ENCODE data around the gene RAD21L1.

- no peak for TF ChIP-seq GABPA (IDR thresholded peaks at IDR 0.05 in 1 of 2, conservative IDR thresholded peaks at IDR 0.05 in 1 of 2)
- TF ChIP-seq RXRA (IDR thresholded peaks at IDR 0.05) = no peak
- TF ChIP-seq, protein P1, sequence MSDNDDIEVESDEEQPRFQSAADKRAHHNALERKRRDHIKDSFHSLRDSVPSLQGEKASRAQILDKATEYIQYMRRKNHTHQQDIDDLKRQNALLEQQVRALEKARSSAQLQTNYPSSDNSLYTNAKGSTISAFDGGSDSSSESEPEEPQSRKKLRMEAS (IDR thresholded peaks at IDR 0.05) = no peak
- TF ChIP-seq, protein P2, sequence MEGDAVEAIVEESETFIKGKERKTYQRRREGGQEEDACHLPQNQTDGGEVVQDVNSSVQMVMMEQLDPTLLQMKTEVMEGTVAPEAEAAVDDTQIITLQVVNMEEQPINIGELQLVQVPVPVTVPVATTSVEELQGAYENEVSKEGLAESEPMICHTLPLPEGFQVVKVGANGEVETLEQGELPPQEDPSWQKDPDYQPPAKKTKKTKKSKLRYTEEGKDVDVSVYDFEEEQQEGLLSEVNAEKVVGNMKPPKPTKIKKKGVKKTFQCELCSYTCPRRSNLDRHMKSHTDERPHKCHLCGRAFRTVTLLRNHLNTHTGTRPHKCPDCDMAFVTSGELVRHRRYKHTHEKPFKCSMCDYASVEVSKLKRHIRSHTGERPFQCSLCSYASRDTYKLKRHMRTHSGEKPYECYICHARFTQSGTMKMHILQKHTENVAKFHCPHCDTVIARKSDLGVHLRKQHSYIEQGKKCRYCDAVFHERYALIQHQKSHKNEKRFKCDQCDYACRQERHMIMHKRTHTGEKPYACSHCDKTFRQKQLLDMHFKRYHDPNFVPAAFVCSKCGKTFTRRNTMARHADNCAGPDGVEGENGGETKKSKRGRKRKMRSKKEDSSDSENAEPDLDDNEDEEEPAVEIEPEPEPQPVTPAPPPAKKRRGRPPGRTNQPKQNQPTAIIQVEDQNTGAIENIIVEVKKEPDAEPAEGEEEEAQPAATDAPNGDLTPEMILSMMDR (IDR thresholded peaks at IDR 0.05; ENCODE audit: low read depth, low read length, missing input control) = no peak
- no peak for TF ChIP-seq TAF1 (conservative IDR thresholded peaks at IDR 0.05)
- no peak for TF ChIP-seq YY1 (IDR thresholded peaks at IDR 0.05)
- TF ChIP-seq EGR1 (IDR thresholded peaks at IDR 0.05; ENCODE audit: low read depth in 2 of 2) = no peak
These were observed 39.4 kb upstream of the RAD21L1 start for GRCh38 chr20:1186367-1186991.

All from liver (tissue), 3 donors.